ENCODE results near the gene TRIM40. TPM values are rescaled to one million over a fixed set of nuclear protein-coding genes. Genes with fewer than 3 reads are reported as not detected.

The TRIM40 gene
- total RNA-seq, 1 donor from 2014 or later: not detected

DNA sequence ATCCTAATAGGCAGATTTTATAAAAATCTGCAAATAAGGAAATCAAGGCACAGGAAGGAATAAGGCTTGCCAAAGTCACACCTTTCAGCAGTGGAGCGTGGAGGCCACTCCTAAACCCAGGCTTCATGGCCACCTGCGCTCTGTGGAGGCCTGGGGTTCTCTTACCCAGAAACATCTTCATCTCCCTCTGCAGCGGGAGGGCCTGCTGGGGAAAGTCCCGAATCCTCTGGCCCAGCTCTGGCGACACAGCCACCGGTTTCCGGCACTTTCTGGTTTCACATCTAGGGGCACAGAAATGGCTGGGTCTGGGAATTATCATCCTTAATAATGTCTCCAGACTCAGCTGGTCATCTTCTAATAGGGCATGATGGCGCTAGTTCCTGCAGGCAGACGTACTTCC is 20.8 kb downstream of the TRIM40 start:
- peaks cover 61% of the 10 kb centered on the region for H3K27me3 Mint-ChIP-seq
- H3K36me3 Mint-ChIP-seq (ENCODE audit: insufficient read depth): no peaks in the 10 kb centered on the region
- DNase-seq (ENCODE audit: low spot score, unreplicated experiment): no peak
- TF ChIP-seq, protein P1, sequence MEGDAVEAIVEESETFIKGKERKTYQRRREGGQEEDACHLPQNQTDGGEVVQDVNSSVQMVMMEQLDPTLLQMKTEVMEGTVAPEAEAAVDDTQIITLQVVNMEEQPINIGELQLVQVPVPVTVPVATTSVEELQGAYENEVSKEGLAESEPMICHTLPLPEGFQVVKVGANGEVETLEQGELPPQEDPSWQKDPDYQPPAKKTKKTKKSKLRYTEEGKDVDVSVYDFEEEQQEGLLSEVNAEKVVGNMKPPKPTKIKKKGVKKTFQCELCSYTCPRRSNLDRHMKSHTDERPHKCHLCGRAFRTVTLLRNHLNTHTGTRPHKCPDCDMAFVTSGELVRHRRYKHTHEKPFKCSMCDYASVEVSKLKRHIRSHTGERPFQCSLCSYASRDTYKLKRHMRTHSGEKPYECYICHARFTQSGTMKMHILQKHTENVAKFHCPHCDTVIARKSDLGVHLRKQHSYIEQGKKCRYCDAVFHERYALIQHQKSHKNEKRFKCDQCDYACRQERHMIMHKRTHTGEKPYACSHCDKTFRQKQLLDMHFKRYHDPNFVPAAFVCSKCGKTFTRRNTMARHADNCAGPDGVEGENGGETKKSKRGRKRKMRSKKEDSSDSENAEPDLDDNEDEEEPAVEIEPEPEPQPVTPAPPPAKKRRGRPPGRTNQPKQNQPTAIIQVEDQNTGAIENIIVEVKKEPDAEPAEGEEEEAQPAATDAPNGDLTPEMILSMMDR (IDR thresholded peaks at IDR 0.05; ENCODE audit: unreplicated experiment): no peak
- H3K9me3 Mint-ChIP-seq (ENCODE audit: low read depth): no peaks in the 10 kb centered on the region
- no peak overlapping the region for H3K4me3 Mint-ChIP-seq (ENCODE audit: low read depth)
- no peaks in the 10 kb centered on the region for H3K4me1 Mint-ChIP-seq (ENCODE audit: low read depth)
- H3K27ac Mint-ChIP-seq: no peak overlapping the region

DNA sequence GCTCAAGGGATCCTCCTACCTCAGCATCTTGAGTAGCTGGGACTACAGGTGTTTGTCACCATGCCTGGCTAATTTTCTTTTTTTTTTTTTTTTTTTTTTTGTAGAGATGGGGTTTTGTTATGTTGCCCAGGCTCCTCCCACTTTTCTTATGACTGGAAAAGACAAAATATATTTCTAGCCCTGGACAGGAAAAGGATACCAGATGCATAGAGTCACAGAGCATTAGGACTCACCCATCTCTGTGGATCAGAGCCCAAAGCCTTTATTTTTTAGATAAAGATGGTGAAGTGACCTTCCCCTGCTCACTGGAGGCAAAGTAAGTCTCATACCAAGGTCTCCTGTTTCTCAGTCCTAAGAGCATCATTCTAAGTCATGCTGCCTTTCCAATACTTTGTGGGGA is 21.6 kb downstream of the TRIM40 start:
- DNase-seq (ENCODE audit: low spot score, unreplicated experiment): no peak
- H3K27me3 Mint-ChIP-seq: peaks cover 58% of the 10 kb centered on the region
- no peaks in the 10 kb centered on the region for H3K36me3 Mint-ChIP-seq (ENCODE audit: insufficient read depth)
- H3K27ac Mint-ChIP-seq: no peak overlapping the region
- TF ChIP-seq, protein P1 (IDR thresholded peaks at IDR 0.05; ENCODE audit: unreplicated experiment): no peak
- no peak overlapping the region for H3K4me3 Mint-ChIP-seq (ENCODE audit: low read depth)
- no peaks in the 10 kb centered on the region for H3K4me1 Mint-ChIP-seq (ENCODE audit: low read depth)
- no peaks in the 10 kb centered on the region for H3K9me3 Mint-ChIP-seq (ENCODE audit: low read depth)

DNA sequence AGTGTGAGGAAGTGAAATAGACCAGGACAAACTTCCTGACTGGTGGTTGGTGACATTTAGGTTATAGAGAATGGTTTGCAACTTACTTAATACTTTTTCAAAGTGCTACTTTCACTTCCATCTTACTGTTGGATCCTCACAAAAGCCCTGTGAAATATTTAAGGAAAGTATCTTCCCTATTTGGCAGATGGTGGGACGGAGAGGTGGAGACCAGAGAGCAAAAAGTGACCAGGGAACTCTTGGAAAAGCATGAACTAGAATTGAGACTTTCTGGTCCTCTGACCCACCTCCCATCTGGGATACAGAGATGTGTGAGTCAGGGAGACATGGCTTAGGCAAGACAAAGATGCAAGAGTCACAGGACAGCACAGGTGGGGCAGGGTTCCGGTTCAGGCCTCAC is 22.1 kb downstream of the TRIM40 start:
- TF ChIP-seq, protein P1 (IDR thresholded peaks at IDR 0.05; ENCODE audit: unreplicated experiment): no peak
- no peak for DNase-seq (ENCODE audit: low spot score, unreplicated experiment)
- peaks cover 54% of the 10 kb centered on the region for H3K27me3 Mint-ChIP-seq
- H3K9me3 Mint-ChIP-seq (ENCODE audit: low read depth): no peaks in the 10 kb centered on the region
- H3K4me3 Mint-ChIP-seq (ENCODE audit: low read depth): no peak overlapping the region
- no peaks in the 10 kb centered on the region for H3K36me3 Mint-ChIP-seq (ENCODE audit: insufficient read depth)
- no peaks in the 10 kb centered on the region for H3K4me1 Mint-ChIP-seq (ENCODE audit: low read depth)
- H3K27ac Mint-ChIP-seq: no peak overlapping the region

DNA sequence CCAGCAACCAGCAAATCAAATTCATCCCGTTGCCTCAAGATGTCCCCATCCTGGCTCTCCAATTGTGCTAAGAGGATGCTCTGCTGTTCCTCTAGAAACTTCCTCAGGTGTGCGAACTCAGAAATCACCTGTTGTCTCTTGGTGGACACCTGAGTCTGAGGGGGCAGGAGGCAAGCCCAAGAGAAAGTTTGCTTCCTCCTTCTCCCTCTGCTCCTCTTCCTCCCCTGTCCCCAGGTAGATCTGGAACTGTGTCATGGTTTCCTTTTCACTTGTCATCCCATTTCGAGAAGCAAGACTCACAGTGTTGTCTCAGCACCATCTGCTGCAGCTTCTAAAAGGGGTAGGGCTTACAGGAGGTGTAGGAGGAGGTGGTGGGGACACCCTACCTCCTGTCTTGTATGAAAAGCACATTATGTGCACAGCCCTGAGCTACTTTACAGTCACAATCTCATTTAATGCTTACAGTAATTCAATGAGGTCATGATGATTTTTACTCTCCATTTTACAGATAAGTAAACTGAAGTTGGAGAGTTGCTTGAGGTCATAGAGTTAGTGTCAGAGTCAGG is 22.6 kb downstream of the TRIM40 start:
- TF ChIP-seq, protein P1 (IDR thresholded peaks at IDR 0.05; ENCODE audit: unreplicated experiment): no peak
- Mint-ChIP-seq H3K27me3 (peaks cover 48% of the 10 kb centered on the region), H3K27ac (no peak overlapping the region), H3K9me3 (ENCODE audit: low read depth) (no peaks in the 10 kb centered on the region), H3K36me3 (ENCODE audit: insufficient read depth) (no peaks in the 10 kb centered on the region), H3K4me3 (ENCODE audit: low read depth) (no peak overlapping the region), H3K4me1 (ENCODE audit: low read depth) (no peaks in the 10 kb centered on the region)
- no peak for DNase-seq (ENCODE audit: low spot score, unreplicated experiment)

DNA sequence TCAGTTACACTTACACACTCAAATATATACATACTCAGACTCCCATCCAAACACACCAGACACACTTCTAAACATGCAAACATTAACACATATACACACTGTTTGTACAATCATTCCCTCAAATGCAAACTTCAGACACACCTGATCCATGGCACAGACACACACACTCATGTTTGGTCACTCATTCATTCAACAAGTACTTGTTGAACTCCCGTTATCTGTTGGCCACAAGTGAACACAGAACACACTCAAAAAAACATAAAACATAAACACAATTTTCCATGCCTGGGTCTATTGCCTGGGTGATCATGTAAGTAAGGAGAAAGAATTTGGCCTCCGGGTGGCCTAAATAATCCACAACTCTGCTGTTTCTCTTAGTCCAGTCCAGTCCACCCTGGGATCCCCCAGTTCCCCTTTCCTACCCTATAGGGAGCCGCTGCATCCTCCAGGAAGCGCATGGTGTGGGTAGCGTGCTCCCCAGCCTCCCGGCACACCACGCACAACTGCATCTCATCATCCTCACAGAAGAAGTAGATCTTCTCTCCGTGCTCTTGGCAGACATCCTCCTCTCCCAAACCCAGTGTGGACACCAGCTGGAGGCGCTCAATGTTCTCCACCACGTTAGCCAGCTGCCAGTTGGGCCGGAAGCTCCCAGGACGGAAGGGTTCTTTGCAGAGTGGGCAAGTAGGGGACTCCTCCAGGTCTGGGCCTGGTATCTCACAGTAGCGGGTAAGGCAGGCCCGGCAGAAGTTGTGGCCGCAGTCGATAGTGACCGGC is 24.3 kb downstream of the TRIM40 start:
- TF ChIP-seq, protein P1 (IDR thresholded peaks at IDR 0.05; ENCODE audit: unreplicated experiment): no peak
- H3K36me3 Mint-ChIP-seq (ENCODE audit: insufficient read depth): no peaks in the 10 kb centered on the region
- H3K4me1 Mint-ChIP-seq (ENCODE audit: low read depth): no peaks in the 10 kb centered on the region
- DNase-seq (ENCODE audit: low spot score, unreplicated experiment): no peak
- no peaks in the 10 kb centered on the region for H3K9me3 Mint-ChIP-seq (ENCODE audit: low read depth)
- no peak overlapping the region for H3K27ac Mint-ChIP-seq
- peaks cover 42% of the 10 kb centered on the region for H3K27me3 Mint-ChIP-seq
- no peak overlapping the region for H3K4me3 Mint-ChIP-seq (ENCODE audit: low read depth)
